ENCODE measurements around the gene MGAT4A. TPM values are rescaled to one million over a fixed set of nuclear protein-coding genes. Genes with fewer than 3 reads are reported as not detected.

Gene MGAT4A
- total and polyA plus RNA-seq, 2 of the 8 experiments (the other 6 are each of a cell fraction or from before 2014, with no cell fraction given) = 1.4 to 7.7 TPM

DNA sequence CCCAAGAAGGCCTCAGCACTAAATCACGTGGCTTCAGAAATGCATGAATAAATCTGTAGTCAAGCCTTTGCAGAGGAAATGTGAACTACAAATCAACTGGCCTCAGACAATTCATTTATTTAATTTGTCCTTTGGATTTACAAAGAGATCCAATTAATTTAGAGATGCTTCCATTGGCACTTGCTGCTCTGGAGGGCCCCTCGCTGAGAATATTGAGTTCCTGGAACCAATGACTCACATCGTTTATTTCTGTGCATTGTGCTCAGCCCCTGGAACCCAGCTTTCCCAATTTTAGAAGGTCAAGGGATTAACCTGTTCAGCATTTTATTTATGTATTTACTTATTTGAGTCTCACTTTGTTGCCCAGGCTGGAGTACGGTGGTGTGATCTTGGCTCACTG is 47.2 kb upstream of the MGAT4A start:
- Histone ChIP-seq H2BK20ac (ENCODE audit: low read length) (no peak overlapping the region), H2BK12ac (ENCODE audit: low read depth, low read length) (no peak overlapping the region), H2AK5ac (ENCODE audit: low read depth, low read length) (no peak overlapping the region), H3K14ac (ENCODE audit: insufficient read length) (no peak overlapping the region), H3K27me3 (replicated peaks in 1 of 4; ENCODE audit: control insufficient read depth in 3 of 4, extremely low read depth in 1 of 4, insufficient read depth in 3 of 4, low read length in 3 of 4) (no peaks in the 10 kb centered on the region), H4K5ac (ENCODE audit: insufficient read length, low read depth, low read length) (no peak overlapping the region), H3K36me3 (ENCODE audit: control insufficient read depth in 2 of 4, insufficient read depth in 4 of 4, low read length in 3 of 4) (no peaks in the 10 kb centered on the region), H4K20me1 (replicated peaks in 1 of 2; ENCODE audit: control insufficient read depth in 1 of 2, insufficient read depth in 2 of 2, low read length in 2 of 2) (no peaks in the 10 kb centered on the region), H3K27ac (ENCODE audit: low read depth, low read length) (no peak overlapping the region), H3K9ac (replicated peaks in 1 of 4; ENCODE audit: extremely low read depth in 1 of 4, low read depth in 3 of 4, low read length in 3 of 4) (no peak overlapping the region), H3K23ac (ENCODE audit: insufficient read length) (no peak overlapping the region), H3K79me1 (ENCODE audit: low read depth, low read length) (no peaks in the 10 kb centered on the region), H3K4me3 (ENCODE audit: extremely low read depth in 1 of 4, insufficient read depth in 2 of 4, low read depth in 3 of 4, low read length in 4 of 4) (no peak overlapping the region), H3K23me2 (ENCODE audit: low read depth, low read length) (no peaks in the 10 kb centered on the region), H3K4ac (replicated peaks; ENCODE audit: insufficient read length, low read depth, low read length) (no peak overlapping the region), H2AFZ (ENCODE audit: low read length) (no peak overlapping the region), H3K4me2 (ENCODE audit: insufficient read depth in 1 of 2, low read depth in 2 of 2, low read length in 2 of 2) (no peak overlapping the region), H4K8ac (ENCODE audit: extremely low read depth, insufficient read depth, low read length) (no peak overlapping the region), H2BK5ac (ENCODE audit: low read depth, low read length) (no peak overlapping the region), H2BK120ac (replicated peaks; ENCODE audit: low read depth, low read length) (no peak overlapping the region), H3K79me2 (ENCODE audit: control insufficient read depth in 1 of 2, insufficient read depth in 2 of 2, low read length in 2 of 2) (no peaks in the 10 kb centered on the region), H2BK15ac (ENCODE audit: low read length) (no peak overlapping the region), H3K9me3 (ENCODE audit: insufficient read depth in 2 of 2, low read depth in 1 of 2, low read length in 1 of 2) (peaks cover 3 to 12% of the 10 kb centered on the region in 2 experiments; a peak in 1 of 4 replicates), H4K91ac (replicated peaks; ENCODE audit: insufficient read length, low read length) (no peak overlapping the region), H3K56ac (replicated peaks; ENCODE audit: insufficient read length, low read depth, low read length) (no peak overlapping the region), H3K4me1 (replicated peaks in 1 of 4; ENCODE audit: control insufficient read depth in 3 of 4, insufficient read depth in 4 of 4, low read length in 3 of 4) (peaks cover 1 to 6% (median 4%) of the 10 kb centered on the region in 4 experiments; a peak in 4 of 7 replicates), H3K18ac (ENCODE audit: extremely low read depth, low read length) (no peak overlapping the region)
- DNase-seq (ENCODE audit: low read depth in 1 of 2, low spot score in 2 of 2) (no peak), FAIRE-seq (no peak)
- 83% methylated on average over 4 of the region's 4 CpGs; no CpG with 5 or more reads in 1 of the 2 experiments for WGBS, 2 experiments (ENCODE audit: extremely low coverage in 1 of 2, insufficient coverage in 1 of 2, insufficient read length in 1 of 2, insufficient replicate concordance in 2 of 2, low coverage in 1 of 2, low lambda C conversion rate in 2 of 2, missing lambda C conversion rate in 1 of 2)
- no peak for TF ChIP-seq SIN3A (conservative IDR thresholded peaks at IDR 0.05 in 1 of 2, IDR thresholded peaks at IDR 0.05 in 1 of 2; ENCODE audit: low read depth in 1 of 2, low read length in 2 of 2)
- TF ChIP-seq MAFK (IDR thresholded peaks at IDR 0.05; ENCODE audit: low read depth, low read length) = no peak
- TF ChIP-seq, protein P1, sequence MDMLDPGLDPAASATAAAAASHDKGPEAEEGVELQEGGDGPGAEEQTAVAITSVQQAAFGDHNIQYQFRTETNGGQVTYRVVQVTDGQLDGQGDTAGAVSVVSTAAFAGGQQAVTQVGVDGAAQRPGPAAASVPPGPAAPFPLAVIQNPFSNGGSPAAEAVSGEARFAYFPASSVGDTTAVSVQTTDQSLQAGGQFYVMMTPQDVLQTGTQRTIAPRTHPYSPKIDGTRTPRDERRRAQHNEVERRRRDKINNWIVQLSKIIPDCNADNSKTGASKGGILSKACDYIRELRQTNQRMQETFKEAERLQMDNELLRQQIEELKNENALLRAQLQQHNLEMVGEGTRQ (IDR thresholded peaks at IDR 0.05; ENCODE audit: low read length) = no peak
- TF ChIP-seq BACH1 (IDR thresholded peaks at IDR 0.05; ENCODE audit: low read length) = no peak
- TF ChIP-seq EGR1 (IDR thresholded peaks at IDR 0.05; ENCODE audit: borderline replicate concordance, low read depth, low read length) = no peak
- CTCF ChIA-PET (ENCODE audit: partially characterized antibody) = interaction anchor here (1.6 kb wide), 1 partner anchor 58 kb away, joined by 3 read pairs; no protein-coding TSS in a partner anchor
- POLR2A ChIA-PET (ENCODE audit: partially characterized antibody) = no interaction called here

Data from H1 (cell line).